Measurements from ENCODE around the gene FRMPD2.

GRCh38 chr10:48215486-48216203 is 58.9 kb downstream of the FRMPD2 start:
- TF ChIP-seq CTCF (conservative IDR thresholded peaks at IDR 0.05; ENCODE audit: low read depth, low read length), result peak; percentile 89
- no peak for TF ChIP-seq EZH2 (IDR thresholded peaks at IDR 0.05; ENCODE audit: borderline replicate concordance, low read depth, low read length, poor library complexity, severe bottlenecking)
